ENCODE measurements around the gene SERPINA6.
"Not testable (repeated sequence)": the region's sequence is repeated elsewhere in the genome, so short reads cannot be mapped to it uniquely, and the experiment has no call there.

Gene SERPINA6

DNA sequence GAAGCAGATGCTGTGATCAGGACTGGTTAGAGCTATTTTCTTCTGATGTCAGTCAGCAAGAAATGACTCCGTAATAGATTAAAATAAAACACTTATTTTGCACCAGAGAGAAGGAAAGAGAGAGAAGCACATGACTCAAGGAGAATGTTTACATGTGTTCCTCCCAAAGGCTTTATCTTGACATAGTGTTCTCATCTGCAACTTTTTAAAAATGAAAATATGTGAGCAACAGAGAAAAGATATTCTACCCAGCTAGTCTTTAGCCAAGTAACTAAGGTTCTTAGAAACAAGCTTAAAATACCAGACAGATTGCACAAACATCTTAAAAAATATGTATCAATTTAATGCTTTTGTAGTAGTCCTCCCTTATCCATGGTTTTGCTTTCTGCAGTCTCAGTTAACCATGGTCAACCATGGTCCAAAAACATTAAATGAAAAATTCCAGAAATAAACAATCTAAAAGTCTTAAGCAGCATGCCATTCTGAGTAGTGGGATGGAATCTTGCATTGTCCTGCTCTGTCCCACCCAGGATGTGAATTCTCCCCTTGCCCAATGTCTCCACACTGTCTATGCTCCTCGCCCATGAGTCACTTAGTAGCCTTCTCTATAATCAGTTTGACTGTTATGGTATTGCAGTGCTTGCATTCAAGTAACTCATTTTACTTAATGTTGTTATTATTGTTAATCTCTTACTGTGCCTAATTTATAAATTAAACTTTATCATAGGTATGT is 40.0 kb downstream of the SERPINA6 start:
- Histone ChIP-seq H3K27ac (ENCODE audit: low read length) (no peak overlapping the region), H3K4me1 (ENCODE audit: control insufficient read depth, low read depth, low read length) (no peaks in the 10 kb centered on the region), H3K9ac (ENCODE audit: low read length) (no peak overlapping the region), H3K4me3 (ENCODE audit: low read length) (no peak overlapping the region), H3K9me3 (ENCODE audit: control insufficient read depth, low read depth, low read length) (no peaks in the 10 kb centered on the region), H3K27me3 (ENCODE audit: control insufficient read depth, insufficient read depth, low read length) (no peaks in the 10 kb centered on the region), H3K36me3 (ENCODE audit: control insufficient read depth, low read depth, low read length) (no peaks in the 10 kb centered on the region)

DNA sequence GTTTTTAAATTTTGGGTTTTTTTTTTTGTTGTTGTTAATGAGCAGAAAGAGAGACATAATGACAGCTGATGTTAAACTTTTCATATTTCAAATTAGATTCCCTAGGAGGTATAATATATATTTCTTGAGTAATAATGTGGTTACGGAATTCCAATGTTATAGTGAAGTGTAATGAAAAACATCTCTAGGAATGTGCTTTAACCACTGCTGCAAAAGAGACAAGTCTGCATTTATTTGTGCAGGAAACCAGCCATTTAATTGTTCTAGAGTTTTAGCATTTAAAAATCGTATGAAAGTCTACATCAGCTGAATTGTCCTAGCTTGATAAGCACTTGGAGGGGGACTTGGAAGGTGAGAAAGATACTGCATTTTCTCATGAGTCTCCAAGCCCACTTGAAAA is 44.4 kb downstream of the SERPINA6 start:
- no peaks in the 10 kb centered on the region for H3K9me3 ChIP-seq (ENCODE audit: control insufficient read depth, low read depth, low read length)
- no peaks in the 10 kb centered on the region for H3K4me1 ChIP-seq (ENCODE audit: control insufficient read depth, low read depth, low read length)
- H3K4me3 ChIP-seq (ENCODE audit: low read length), result no peak overlapping the region

GRCh38 chr14:94276898-94277561 is 46.1 kb downstream of the SERPINA6 start:
- not testable (repeated sequence) for H3K36me3 ChIP-seq (ENCODE audit: control insufficient read depth, low read depth, low read length); H3K4me1 ChIP-seq (ENCODE audit: control insufficient read depth, low read depth, low read length); H3K9me3 ChIP-seq (ENCODE audit: control insufficient read depth, low read depth, low read length); H3K27ac ChIP-seq (ENCODE audit: low read length); H3K27me3 ChIP-seq (ENCODE audit: control insufficient read depth, insufficient read depth, low read length); H3K4me3 ChIP-seq (ENCODE audit: low read length); H3K9ac ChIP-seq (ENCODE audit: low read length)

More for the DNA sequence above, 44.4 kb downstream of the SERPINA6 start:
- Histone ChIP-seq H3K9ac (ENCODE audit: low read length) (no peak overlapping the region), H3K36me3 (ENCODE audit: control insufficient read depth, low read depth, low read length) (no peaks in the 10 kb centered on the region), H3K27me3 (ENCODE audit: control insufficient read depth, insufficient read depth, low read length) (no peaks in the 10 kb centered on the region), H3K27ac (ENCODE audit: low read length) (no peak overlapping the region)

DNA sequence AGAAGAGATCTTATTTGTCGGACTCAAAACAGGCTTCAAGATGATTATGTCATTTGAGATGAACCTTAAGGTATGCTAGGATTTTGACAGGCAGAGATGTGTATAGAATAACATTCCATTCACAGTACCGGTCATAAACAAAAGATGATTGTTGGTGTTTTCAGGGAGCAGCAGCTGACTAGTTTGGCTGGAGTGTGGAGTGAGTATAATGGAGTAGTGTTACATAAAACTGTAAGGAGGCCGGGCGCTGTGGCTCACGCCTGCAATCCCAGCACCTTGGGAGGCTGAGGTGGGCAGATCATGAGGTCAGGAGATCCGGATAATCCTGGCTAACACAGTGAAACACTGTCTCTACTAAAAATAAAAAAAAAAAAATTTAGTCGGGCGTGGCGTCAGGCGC is 54.0 kb downstream of the SERPINA6 start:
- peaks cover 6% of the 10 kb centered on the region for H3K36me3 ChIP-seq (ENCODE audit: control insufficient read depth, low read depth, low read length)
- H3K9me3 ChIP-seq (ENCODE audit: control insufficient read depth, low read depth, low read length), result no peaks in the 10 kb centered on the region
- H3K27me3 ChIP-seq (ENCODE audit: control insufficient read depth, insufficient read depth, low read length), result no peaks in the 10 kb centered on the region
- no peak overlapping the region for H3K9ac ChIP-seq (ENCODE audit: low read length)
- H3K4me3 ChIP-seq (ENCODE audit: low read length), result no peak overlapping the region
- H3K4me1 ChIP-seq (ENCODE audit: control insufficient read depth, low read depth, low read length), result no peaks in the 10 kb centered on the region
- no peak overlapping the region for H3K27ac ChIP-seq (ENCODE audit: low read length)

DNA sequence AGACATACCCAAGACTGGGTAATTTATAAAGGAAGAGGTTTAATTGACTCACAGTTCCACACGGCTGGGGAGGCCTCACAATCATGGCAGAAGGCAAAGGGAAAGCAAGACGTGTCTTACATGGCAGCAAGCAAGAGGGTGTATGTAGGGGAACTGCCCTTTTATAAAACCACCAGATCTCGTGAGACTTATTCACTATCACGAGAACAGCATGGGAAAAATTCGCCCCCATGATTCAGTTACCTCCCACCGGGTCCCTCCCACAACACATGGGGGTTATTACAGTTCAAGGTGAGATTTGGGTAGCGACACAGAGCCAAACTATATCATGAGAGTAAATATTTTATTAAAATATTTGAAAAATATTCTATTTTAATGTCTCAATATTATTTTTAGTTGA is 54.6 kb downstream of the SERPINA6 start:
- H3K27ac ChIP-seq (ENCODE audit: low read length); H3K27me3 ChIP-seq (ENCODE audit: control insufficient read depth, insufficient read depth, low read length); H3K4me3 ChIP-seq (ENCODE audit: low read length); H3K4me1 ChIP-seq (ENCODE audit: control insufficient read depth, low read depth, low read length); H3K9me3 ChIP-seq (ENCODE audit: control insufficient read depth, low read depth, low read length); H3K36me3 ChIP-seq (ENCODE audit: control insufficient read depth, low read depth, low read length); H3K9ac ChIP-seq (ENCODE audit: low read length): not testable (repeated sequence)

DNA sequence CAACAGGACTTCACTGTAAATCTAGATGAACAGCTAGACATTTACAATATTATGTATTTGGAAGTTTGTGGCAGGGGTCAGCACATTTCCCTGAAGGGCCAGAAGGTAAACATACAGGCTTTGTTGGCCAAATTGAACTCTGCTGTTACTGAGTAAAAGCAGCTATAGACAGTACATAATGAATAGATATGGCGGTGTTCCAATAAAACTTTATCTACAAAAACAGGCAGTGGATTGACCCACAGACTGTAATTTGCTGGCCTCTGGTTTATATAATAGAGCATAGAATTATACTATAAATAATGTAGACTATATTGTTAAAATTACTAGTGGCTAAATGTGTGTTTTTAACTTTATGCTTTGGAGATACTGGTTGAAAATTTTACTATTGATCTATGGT is 55.8 kb downstream of the SERPINA6 start:
- Histone ChIP-seq H3K9me3 (ENCODE audit: control insufficient read depth, low read depth, low read length) (no peaks in the 10 kb centered on the region), H3K4me1 (ENCODE audit: control insufficient read depth, low read depth, low read length) (no peaks in the 10 kb centered on the region)

GRCh38 chr14:94264195-94264594 is 58.9 kb downstream of the SERPINA6 start:
- H3K4me1 ChIP-seq (ENCODE audit: control insufficient read depth, low read depth, low read length); H3K9ac ChIP-seq (ENCODE audit: low read length); H3K27me3 ChIP-seq (ENCODE audit: control insufficient read depth, insufficient read depth, low read length); H3K36me3 ChIP-seq (ENCODE audit: control insufficient read depth, low read depth, low read length); H3K27ac ChIP-seq (ENCODE audit: low read length); H3K9me3 ChIP-seq (ENCODE audit: control insufficient read depth, low read depth, low read length); H3K4me3 ChIP-seq (ENCODE audit: low read length): not testable (repeated sequence)

More for the DNA sequence above, 55.8 kb downstream of the SERPINA6 start:
- Histone ChIP-seq H3K4me3 (ENCODE audit: low read length) (no peak overlapping the region), H3K36me3 (ENCODE audit: control insufficient read depth, low read depth, low read length) (peaks cover 6% of the 10 kb centered on the region), H3K27ac (ENCODE audit: low read length) (no peak overlapping the region), H3K9ac (ENCODE audit: low read length) (no peak overlapping the region), H3K27me3 (ENCODE audit: control insufficient read depth, insufficient read depth, low read length) (no peaks in the 10 kb centered on the region)

Data from iPS-18a (cell line).